HL-60 (cell line): ENCODE results near the gene NBAS.

Source experiments
- GABPA ChIP-seq: IDR thresholded peaks from 2 replicates; pipeline ENCODE4 v1.6.1; 2012; ENCODE audit warnings: low read depth
- POLR2AphosphoS5 ChIP-seq: IDR thresholded peaks from 2 replicates; pipeline ENCODE4 v1.6.1; 2012; ENCODE audit warnings: low read depth
- TF ChIP-seq, protein P1 (sequence below): IDR thresholded peaks from one replicate; pipeline ENCODE4 v1.5.1; 2011; ENCODE audit warnings: low read length, control low read depth, inconsistent platforms; ENCODE audit not compliant: insufficient read depth
- TF ChIP-seq, protein P2 (sequence below): IDR thresholded peaks from 2 replicates; pipeline ENCODE4 v1.6.1; 2012; ENCODE audit warnings: low read depth; ENCODE audit not compliant: insufficient replicate concordance

DNA sequence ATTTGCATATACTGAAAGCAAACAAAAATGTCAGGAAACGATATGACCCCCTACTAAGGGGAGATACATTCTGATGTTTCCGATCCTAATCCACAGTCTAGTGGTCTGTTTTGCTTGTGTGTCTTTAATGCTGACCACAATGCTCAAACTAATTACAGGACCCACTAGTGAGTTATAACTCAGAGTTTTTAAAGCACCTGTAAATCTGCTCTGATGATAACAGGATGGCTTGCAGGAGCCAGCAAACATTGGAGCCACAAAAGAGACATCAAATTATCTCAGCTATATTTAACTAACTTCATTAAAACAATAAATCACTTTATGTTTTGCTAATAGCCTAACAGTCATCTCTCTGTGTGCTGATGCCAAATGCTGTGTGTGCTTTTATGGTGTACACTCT lies 300.3 kb downstream of the NBAS start:
- no peak for TF ChIP-seq POLR2AphosphoS5
- TF ChIP-seq, protein P1, sequence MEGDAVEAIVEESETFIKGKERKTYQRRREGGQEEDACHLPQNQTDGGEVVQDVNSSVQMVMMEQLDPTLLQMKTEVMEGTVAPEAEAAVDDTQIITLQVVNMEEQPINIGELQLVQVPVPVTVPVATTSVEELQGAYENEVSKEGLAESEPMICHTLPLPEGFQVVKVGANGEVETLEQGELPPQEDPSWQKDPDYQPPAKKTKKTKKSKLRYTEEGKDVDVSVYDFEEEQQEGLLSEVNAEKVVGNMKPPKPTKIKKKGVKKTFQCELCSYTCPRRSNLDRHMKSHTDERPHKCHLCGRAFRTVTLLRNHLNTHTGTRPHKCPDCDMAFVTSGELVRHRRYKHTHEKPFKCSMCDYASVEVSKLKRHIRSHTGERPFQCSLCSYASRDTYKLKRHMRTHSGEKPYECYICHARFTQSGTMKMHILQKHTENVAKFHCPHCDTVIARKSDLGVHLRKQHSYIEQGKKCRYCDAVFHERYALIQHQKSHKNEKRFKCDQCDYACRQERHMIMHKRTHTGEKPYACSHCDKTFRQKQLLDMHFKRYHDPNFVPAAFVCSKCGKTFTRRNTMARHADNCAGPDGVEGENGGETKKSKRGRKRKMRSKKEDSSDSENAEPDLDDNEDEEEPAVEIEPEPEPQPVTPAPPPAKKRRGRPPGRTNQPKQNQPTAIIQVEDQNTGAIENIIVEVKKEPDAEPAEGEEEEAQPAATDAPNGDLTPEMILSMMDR, result no peak
- no peak for TF ChIP-seq GABPA
- TF ChIP-seq, protein P2, sequence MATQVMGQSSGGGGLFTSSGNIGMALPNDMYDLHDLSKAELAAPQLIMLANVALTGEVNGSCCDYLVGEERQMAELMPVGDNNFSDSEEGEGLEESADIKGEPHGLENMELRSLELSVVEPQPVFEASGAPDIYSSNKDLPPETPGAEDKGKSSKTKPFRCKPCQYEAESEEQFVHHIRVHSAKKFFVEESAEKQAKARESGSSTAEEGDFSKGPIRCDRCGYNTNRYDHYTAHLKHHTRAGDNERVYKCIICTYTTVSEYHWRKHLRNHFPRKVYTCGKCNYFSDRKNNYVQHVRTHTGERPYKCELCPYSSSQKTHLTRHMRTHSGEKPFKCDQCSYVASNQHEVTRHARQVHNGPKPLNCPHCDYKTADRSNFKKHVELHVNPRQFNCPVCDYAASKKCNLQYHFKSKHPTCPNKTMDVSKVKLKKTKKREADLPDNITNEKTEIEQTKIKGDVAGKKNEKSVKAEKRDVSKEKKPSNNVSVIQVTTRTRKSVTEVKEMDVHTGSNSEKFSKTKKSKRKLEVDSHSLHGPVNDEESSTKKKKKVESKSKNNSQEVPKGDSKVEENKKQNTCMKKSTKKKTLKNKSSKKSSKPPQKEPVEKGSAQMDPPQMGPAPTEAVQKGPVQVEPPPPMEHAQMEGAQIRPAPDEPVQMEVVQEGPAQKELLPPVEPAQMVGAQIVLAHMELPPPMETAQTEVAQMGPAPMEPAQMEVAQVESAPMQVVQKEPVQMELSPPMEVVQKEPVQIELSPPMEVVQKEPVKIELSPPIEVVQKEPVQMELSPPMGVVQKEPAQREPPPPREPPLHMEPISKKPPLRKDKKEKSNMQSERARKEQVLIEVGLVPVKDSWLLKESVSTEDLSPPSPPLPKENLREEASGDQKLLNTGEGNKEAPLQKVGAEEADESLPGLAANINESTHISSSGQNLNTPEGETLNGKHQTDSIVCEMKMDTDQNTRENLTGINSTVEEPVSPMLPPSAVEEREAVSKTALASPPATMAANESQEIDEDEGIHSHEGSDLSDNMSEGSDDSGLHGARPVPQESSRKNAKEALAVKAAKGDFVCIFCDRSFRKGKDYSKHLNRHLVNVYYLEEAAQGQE, result no peak
